A549 (cell line): ENCODE data around the gene DNAJA3.

ENCODE experiments used
- CTCF ChIP-seq: fragments of >200 bp; sonication (Bioruptor Twin); formaldehyde crosslinking; IDR thresholded peaks from 3 replicates; pipeline ENCODE4 v1.5.1; 2016
- E2F6 ChIP-seq: IDR thresholded peaks from 2 replicates; pipeline ENCODE4 v1.6.1; 2012; ENCODE audit warnings: low read depth, borderline replicate concordance
- EP300 ChIP-seq, 2 experiments: fragments of >200 bp; sonication (Bioruptor Twin); formaldehyde crosslinking; IDR thresholded peaks; 2 replicates in 1 of 2; 3 replicates in 1 of 2; pipeline ENCODE4 v1.6.1; 2016 to 2017
- GATA3 ChIP-seq: IDR thresholded peaks from 2 replicates; pipeline ENCODE4 v1.6.1; 2012; ENCODE audit warnings: borderline replicate concordance
- JUNB ChIP-seq: fragments of >200 bp; sonication (Bioruptor Twin); formaldehyde crosslinking; IDR thresholded peaks from 2 replicates; pipeline ENCODE4 v1.6.1; 2016
- MAX ChIP-seq: IDR thresholded peaks from 2 replicates; pipeline ENCODE4 v1.6.1; 2012
- MYC ChIP-seq: IDR thresholded peaks from 2 replicates; pipeline ENCODE4 v1.6.1; 2012; ENCODE audit warnings: mild to moderate bottlenecking, inconsistent platforms, low read length, improper control_type of control experiment, borderline replicate concordance
- POLR2A ChIP-seq: IDR thresholded peaks from 2 replicates; pipeline ENCODE4 v1.6.1; 2012; ENCODE audit warnings: mild to moderate bottlenecking, low read length
- REST ChIP-seq: fragments of 200-600 bp; sonication (generic); IDR thresholded peaks from 2 replicates; pipeline ENCODE4 v1.6.1; 2016; ENCODE audit warnings: antibody characterized with exemption, mild to moderate bottlenecking, moderate library complexity
- TFCP2L1 ChIP-seq: fragments of 250-450 bp; sonication (Bioruptor Pico); IDR thresholded peaks from 2 replicates; pipeline ENCODE4 v1.5.0; 2021; ENCODE audit warnings: mild to moderate bottlenecking
- USF2 ChIP-seq: fragments of 450-650 bp; IDR thresholded peaks from 2 replicates; pipeline ENCODE4 v1.6.1; 2014; ENCODE audit warnings: antibody characterized with exemption

GRCh38 chr16:4401510-4401909 is 24.2 kb upstream of the DNAJA3 start:
- TF ChIP-seq CTCF (no peak), POLR2A (no peak), MYC (no peak), USF2 (no peak), E2F6 (no peak), EP300 (IDR thresholded peaks at IDR 0.05) (no peak), MAX (no peak), REST (no peak), GATA3 (no peak), JUNB (no peak), TFCP2L1 (CRISPR knock-in tag) (no peak)
